CD4-positive, alpha-beta T cell treated with Interferon gamma for 1 hour (primary cell): ENCODE measurements around the gene KASH5.

ENCODE experiments used
- DNase-seq: peaks from one replicate; pipeline ENCODE4 v3.0.0-alpha.2; 2020

KASH5 gene

DNA sequence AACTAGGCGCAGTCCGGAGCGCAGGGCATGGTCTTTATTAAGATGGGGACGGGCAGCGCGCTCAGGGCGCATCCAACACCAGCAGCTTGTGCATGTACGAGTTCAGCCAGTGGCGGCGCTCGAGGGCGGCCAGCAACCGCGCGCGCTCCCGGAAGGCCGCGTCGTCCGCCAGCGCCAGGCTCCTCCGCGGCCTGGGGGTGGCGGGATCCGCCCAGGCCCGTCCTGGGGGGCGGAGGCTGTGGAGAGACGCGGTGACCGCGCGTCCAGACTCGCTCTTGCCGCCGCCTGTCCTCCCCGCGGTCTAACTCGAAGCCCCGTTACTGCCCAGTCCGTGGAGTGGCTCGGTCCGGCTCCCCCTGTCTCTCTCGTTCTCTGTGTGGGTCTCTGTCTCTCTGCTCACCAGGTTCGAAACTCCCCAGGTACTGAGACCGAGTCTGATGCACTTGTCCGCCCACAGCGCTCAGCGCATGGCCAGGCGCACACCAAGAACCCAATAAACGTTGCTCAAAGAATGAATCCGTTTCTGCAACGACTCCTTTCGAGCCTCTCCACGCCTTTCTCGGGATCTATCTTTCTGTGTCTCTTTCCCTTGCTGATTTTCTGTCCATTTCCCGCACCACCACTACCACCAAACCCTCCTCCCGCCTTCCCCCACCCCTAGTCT lies 34.5 kb downstream of the KASH5 start:
- DNase-seq: peak; percentile 30

DNA sequence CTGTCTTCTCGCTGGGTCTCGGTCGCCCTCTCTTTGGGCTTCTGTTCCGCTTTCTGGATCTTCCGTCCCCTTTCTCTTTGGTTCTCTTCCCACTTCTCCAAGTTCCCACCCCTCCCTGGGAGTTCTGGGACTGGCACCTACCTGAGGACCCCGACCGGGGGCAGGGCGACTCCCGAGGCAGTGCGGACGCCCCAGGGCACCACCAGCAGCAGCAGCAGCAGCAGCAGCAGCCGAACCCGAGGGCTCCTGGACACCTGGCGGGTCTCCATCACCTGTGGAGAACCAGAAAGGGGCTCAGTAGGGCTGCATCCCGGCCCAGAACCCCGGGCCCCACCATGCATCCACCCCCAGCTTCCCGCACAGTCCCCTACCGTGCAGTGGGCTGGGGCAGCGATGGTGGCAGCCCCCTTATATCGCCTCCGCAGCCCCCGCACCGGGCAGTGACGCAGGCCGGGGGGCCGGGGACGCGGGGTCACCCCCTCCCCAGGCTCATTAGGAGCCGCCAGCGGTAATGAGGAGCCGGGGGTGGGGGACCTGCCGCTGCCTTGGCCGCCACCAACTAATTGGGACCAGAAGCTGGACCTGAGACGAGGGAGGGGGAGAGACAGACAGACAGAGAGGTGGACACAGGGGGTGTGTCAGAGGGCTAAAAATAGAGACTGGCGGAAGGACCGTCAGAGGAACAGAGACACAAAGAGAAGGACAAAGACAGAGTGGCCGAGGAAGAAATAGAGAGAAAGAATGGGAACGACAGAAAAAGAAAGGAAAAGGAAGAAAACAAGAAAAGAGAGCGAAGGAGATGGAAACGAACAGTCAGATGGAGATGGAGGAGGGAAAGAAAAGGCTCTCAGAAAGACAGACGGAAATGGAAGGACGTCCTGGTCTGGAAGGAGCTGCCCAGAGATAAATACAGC lies 35.3 kb downstream of the KASH5 start, which contains the start of gene PTH2:
Gene PTH2, minus strand, starts transcription at position 371 of the 914 bp plus-strand sequence. Its CDS starts 102 bp downstream, at position 269.
- no peak for DNase-seq

DNA sequence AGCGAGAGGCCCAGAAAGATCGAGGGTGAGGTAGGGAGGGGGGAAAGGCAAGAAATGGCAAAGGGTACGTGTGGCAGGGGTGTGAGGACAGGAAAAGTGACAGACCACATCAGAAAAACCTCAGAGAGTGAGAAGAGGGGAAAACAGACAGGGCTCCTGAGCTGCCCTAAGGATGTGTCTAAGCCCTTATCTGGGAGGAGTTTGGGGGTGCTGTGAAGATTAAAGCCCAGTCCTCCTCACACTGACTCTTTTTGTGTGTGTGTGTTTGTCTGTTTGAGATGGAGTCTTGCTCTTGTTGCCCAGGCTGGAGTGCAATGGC lies 35.9 kb downstream of the KASH5 start:
- DNase-seq: no peak

DNA sequence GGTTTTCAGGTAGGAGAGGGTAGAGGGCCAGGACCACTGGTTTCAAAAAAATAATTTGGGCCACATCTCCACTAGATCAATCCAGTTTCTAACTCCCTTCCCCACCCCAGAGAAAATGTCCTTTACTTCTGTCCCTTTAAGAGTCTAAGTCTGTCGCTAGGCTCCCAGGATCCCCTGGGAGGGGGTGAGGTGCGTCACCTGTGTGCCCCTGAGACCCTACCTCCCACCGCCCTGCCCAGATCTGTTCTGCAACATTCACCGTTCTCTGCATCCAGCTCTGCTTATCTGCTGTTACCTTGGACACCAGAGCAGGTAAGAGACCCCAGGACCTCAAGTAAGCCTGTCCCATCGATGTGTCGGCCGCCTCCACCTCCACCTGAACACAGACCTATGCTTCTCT lies 37.1 kb downstream of the KASH5 start, which contains the start of gene GFY:
Gene GFY, plus strand, starts transcription at position 211 of the 400 bp plus-strand sequence. CDS start 1,043 bp downstream, outside the sequence.
- no peak for DNase-seq

DNA sequence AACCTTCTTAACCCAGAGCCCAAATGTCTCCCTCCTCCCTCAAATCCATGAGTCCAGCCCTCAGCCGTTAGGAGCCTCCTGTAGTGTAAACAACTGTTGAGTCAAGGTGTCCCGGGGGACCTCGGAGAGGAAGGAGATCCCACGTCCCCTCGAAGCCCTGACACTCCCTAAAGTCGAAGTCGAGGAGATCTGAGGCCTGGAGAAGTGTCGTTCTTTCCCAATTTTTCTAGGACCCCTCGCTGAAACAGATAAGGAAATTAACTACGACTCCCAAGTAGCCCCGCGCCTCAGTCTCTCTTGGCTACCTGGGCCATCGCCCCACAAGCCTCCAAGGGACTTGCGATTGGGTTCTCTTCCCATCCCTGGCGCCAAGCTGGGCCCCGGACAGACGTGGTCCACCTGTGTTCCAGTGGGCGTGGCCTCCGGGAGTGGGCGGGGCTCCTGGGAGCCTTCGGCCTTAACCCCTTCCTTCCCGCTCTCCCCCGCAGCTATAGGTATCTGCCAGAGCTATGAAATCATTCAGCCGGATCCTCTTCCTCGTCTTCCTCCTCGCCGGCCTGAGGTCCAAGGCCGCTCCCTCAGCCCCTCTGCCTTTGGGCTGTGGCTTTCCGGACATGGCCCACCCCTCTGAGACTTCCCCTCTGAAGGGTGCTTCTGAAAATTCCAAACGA lies 38.0 kb downstream of the KASH5 start:
- no peak for DNase-seq

DNA sequence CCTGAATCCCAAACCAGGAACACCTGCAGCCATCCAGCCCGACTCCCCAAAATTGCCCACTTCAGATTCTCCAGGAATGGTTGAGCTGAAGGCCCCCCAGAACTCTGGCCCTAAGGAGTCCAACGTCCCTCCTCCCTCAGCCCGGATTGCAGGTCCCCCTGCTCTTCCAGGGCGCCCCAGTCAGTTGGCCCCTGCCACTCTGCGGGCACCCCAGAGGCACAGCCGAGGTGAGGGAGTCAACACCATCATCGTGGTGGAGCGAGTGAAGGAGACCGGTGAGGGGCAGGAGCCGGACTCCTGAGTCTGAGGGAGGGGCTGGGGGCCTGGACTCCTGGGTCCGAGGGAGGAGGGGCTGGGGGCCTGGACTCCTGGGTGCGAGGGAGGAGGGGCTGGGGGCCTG lies 39.3 kb downstream of the KASH5 start:
- no peak for DNase-seq

DNA sequence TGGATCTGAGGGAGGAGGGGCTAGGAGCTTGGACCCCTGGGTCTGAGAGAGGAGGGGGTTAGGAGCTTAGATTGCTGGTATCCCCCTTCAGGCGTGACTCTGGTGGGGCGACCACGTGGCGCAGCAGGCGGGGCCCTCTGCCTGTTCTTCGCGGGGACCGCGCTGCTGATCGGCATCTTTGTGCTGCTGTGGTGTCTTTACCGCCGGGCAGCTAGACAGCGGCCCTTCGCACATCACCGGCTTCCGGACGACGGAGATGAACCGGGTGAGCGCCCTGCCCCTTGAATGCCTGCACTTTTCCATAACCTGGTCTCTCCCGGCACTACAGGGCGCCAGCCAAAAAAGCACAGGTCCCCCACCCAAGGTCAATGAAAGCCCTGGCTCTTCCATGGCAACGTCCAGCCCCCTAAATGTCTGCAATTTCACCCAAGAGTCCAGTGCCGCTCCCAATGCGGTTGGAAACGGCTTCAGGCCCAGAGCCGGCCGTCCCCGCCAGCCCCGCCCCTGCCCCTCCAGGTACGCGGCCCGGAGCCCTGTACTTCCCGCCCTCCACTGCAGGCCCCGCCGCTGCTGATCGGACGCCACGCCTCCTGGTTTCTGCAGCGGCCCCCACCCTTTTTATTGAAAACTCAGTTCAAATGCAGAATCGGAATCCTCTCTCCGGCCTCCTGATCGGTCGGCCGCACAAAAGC lies 40.0 kb downstream of the KASH5 start:
- no peak for DNase-seq

DNA sequence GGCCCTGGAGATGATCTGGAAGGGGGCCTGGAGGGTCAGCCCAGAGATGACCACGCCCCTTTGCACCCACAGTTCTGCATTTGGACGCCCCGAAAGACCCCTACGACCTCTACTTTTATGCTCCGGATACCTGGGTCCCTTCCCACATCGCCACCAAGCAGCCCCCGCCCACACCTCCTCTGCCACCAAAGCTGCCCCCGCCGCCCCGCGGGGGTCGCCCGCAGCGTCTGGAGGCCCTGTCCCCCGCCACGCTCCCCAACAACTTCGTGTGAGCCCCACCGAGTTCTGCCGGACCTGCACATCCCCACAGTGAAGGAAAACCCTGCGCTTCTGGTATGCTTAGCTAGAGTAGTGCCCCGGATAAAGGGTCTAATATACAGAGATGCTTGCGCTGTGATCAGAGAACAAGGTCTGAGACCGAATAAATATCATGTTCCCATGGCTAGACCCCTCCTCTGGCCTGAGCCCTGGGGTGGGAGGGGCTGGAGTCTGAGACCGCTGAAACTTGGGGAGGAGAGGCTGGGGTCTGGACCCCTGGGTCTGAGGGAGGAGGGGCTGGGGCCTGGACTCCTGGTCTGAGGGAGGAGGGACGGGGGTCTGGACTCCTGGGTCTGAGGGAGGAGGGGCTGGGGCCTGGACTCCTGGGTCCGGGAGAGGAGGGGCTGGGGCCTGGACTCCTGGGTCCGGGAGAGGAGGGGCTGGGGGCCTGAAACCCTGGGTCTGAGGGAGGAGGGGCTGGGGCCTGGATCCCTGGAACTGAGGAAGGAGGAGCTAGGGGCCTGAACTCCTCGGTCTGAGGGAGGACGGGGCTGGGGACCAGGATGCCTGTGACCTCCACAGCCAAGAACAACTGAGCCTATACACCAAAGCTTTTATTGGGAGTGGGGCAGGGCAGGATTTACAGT lies 40.8 kb downstream of the KASH5 start:
- DNase-seq: no peak

DNA sequence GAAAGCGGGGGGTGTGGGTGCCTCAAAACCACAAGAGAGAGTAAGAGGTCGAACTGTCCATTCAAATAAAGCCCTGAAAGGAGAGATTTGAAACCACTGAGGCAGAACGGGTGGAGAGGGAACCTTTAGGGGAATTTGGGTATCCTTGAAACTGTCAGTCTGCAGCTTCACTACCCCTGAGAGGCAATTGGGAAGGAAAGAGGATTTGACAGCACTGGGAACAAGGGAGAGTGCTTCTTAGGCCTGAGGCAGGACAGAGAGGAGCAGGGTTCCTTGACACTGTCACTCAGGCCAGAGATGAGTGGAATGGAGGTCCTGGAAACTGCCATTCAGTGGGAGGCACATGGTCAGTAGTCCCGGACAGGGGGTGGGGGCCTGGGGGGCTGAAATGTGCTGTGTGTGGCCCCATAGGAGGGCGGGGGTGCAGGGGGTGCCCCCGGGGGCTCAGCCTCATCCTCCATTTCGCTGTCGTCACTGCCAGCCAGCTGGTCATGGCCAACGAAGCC lies 42.2 kb downstream of the KASH5 start:
- DNase-seq: no peak

DNA sequence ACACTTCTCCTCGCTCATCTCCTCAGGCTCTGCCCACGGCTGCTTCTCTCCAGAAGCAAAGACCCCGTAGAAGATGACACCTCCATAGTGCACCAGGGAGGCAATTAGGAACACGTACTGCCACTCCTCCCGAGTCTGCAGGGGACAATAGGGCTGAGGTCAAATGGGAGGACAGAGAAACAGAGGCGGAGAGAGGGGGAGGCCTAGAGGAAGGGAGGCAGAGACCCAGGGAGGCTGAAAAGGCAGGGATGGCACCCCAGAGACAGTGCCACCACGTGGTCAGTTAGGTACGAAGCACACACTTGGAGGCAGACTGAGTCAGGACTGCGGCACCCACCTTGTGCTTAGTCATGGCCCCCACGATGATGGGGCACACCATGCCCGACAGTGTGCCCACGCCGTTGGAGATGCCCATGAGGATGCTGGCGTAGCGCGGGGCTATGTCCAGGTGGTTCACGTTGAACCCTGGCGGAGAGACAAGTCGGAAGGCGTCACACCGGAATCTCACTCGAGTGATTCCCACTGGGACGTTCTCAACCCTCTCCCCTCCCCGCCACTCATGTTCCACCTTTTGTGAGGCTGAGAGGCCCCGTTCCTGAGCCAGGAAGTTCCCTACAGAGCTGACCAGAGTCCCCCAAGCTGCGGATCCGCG lies 42.8 kb downstream of the KASH5 start:
- DNase-seq: no peak

DNA sequence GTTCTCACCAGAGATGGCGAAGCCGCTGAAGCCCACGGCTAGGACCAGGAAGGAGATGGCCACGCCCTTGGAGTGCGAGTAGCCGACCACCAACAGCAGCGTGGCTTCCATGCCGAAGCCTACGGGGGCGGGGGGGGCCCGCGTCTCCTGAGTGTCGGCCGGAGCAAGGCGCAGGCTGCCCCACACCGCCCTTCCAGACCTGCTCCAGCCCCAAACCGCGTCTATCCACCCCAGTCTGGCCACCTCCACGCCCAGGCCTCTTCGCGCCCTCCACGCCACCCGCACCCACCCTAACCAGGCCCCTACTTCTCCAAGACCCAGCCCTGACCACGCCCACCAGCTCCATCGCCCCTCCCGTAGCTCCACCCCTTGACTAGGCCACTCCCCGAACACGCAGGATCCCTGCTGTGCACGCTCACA lies 43.3 kb downstream of the KASH5 start:
- DNase-seq: no peak

DNA sequence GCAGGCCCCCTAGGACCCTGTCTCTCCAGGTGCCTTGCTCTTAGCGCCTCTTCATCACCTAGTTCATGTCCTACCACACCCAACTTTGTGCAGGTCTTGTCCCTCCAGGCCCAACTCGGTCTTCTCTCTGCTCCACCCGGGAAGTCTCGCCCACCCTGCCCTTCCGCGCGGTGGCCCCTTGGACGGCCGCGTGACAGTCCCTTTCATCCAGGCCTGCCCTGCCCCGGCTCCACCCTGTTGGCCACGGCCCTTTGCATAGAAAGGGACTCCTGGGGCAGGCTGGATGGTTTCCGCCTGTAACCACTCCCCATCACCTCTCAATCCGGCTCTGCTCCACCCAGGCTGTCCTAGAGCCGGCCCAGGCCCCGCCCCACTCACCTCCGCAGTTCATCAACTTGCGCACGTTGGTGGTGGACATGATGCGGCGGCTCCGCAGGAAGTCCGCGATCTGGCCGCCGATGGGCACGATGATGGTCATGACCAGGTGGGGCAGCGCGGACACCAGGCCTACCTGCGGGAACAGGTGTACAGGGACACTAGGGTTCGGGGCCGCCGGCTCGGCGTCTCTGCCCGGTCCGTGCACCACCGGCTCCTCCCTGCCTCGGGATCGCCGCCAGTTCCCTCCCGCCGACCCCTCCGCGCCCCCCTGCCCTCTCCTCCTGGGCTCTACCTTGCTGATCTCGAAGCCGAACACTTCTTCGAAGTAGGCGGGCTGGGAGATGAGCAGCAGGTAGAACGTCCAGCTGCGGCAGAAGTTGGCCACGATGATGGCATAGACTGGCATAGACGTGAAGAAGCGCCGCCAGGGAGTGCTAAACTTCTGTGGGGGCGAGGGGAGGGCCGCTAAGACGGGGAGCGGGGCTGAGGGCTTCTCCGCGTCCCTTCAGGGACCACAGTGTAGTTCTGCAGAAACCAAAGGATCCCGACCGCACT lies 44.4 kb downstream of the KASH5 start:
- DNase-seq: no peak

DNA sequence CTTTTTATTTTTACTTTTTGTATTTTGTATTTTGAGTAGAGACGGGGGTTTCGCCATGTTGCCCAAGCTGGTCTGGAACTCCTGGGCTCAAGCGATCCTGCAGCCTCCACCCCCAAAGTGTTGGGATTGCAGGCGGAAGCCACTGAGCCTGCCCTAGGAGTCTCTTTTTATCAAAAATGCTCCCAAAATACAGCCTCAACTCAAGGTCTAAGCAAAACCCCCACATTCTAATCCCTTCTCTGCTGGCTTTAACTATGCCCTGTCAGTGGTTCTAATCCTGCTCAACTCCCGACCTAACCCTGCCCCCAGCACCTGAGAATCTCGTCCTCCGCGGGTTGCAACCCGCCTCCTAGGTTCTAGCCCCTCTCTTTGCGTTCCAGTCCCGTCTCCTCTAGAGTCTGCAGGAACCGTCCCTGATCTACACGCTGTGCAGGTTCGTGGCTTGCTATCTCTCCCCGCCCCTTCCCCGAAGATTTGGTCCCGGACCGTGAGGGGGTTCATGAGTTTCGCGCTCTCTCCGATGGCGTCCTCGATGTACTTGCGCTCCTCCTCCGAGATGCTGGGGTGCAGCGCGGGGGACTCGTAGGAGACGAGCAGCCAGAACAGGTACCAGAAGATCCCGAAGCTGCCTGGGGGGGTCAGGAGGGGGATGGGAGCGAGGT lies 45.3 kb downstream of the KASH5 start:
- no peak for DNase-seq

DNA sequence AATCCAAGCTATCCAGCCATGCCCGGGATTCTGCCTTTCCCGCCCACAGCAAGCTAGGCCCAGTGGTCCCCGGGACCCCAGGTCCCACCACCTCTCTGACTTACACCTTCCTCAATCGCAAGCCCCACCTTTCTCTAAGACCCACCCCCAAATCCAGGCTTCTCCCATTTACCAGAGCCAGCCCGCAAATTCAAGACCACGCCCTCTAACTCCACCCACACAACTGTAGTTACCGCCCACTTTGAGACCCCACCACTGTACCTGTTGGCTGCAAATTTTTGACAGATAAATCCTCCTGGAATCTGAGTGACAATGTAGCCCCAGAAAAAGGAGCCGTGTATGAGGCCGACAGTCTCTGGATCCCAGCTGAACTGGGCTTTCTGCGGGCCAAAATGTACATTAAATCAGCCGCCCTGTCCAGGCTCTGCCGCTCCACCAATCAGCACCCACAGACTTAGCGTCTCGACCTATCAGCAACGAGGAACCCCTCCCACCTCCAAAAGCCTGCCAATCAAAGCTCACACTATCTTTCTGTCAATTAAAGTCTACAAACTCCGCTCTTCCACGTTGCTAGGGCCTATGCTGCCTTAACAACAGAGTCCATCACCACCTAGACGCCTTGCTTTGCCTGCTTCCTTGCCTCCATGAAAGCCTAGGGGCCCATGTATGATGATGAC lies 47.0 kb downstream of the KASH5 start:
- no peak for DNase-seq

DNA sequence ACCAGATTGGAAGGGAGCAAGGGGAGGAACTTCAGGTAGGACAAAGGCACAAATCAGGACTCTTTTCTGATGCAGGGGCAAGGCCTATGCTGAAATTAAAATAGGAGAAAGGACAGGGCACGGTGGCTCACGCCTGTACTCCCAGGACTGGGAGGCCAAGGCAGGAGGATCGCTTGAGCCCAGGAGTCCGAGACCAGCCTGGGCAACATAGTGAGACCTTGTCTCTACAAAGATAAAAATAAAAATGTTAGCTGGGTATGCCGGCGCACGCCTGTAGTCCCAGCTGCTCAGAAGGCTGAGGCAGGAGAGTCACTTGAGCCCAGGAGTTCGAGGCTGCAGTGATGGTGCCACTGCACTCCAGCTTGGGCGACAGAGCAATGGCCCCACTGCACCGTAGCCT lies 47.6 kb downstream of the KASH5 start:
- no peak for DNase-seq

DNA sequence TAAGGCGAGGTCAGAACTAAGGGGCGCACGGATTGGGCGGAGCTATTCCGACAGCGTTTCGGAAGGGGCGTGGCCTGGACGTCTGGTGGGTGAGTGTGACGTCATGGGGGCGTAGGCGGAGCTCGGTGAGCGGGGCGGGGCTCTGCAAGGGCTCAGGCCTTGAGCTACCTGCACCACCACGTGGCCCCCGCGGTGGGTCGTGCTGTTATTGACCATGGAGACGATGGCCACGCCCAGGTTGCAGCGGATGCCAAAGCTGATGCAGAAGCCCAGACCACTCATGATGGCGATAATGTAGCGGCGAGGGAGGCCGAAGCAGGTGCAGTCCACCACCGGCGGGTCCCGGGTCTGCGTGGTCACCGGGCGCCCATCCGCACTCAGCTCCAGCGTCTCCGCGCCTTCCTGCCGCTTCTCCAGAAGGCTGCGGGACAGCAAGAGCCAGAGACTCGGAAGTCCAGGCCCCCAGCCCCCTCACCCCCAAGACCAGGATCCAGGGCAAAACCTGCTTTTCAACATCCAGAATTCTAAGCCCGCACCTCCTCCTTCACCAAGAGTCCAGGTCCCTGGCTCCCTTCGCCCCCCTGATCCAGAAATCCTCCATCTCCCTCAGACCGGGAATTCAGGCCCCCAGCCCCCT lies 48.5 kb downstream of the KASH5 start:
- peak; percentile 53 for DNase-seq

DNA sequence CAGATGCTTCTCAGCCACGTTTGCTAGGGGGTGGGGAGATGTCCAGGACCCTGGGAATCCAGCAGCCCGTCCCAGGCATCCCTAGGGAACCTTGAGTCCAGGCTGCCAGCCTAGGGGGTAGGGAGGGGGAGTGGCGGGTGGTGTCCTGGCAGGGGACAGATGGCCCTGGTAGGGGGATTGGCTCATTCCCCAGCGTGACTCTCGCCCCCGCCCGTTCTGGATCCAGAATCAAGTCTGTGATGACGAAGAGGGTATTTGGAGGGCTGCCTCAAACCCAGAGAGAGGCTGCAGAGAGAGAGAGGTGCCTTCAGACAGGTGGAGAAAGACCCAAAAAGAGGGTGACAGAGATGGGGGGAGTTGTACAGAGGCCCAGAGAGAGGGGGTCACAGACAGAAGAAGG lies 49.2 kb downstream of the KASH5 start:
- no peak for DNase-seq

DNA sequence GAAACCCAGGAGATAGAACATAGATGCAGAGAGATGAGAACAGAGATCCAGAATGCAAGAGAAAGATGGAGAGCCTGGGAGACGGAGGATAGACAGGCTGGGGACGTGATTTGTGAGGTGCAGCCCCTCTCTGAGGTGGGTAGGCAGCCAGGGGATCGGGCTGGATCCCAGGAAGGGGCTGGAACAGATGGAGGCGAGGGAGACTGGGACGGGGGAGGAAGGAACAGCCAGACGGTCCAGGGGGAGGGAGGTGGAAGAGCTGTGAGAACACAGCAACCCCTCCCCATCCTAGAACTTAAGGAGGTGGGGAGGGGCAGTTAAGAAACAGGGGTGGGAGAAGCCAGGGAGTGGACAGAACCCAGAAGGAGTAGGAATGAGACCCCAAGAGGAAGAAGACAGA lies 50.2 kb downstream of the KASH5 start:
- DNase-seq: no peak
